CD8-positive, alpha-beta memory T cell (primary cell): Measurements from ENCODE around the gene ZNF556. TPM values are rescaled to one million over a fixed set of nuclear protein-coding genes. Genes with fewer than 3 reads are reported as not detected.

ENCODE experiments used
- CTCF ChIA-PET: fragments of 350-600 bp; sonication (Branson Sonifier 250); formaldehyde crosslinking; loops from one replicate; lab custom pipeline; 2021; ENCODE audit warnings: antibody characterized with exemption; lab: Charles Lee
- POLR2A ChIA-PET: fragments of 350-600 bp; sonication (Branson Sonifier 250); formaldehyde crosslinking; loops from one replicate; lab custom pipeline; 2021; ENCODE audit warnings: antibody characterized with exemption; lab: Charles Lee
- DNase-seq, 5 donors: peaks; one replicate each; pipeline versions ENCODE4 v3.0.0 to v3.0.0-alpha.2; 2020 to 2022; ENCODE audit warnings: mixed read lengths in 1 of 5
- H3K27ac ChIP-seq: one replicate; pipeline ENCODE4 v1.7.0; 2013; ENCODE audit warnings: low read depth, mild to moderate bottlenecking, low read length, moderate library complexity
- H3K27me3 ChIP-seq: 2 replicates; pipeline ENCODE4 v1.7.0; 2013; ENCODE audit warnings: low read length, mild to moderate bottlenecking; ENCODE audit not compliant: insufficient read depth, poor library complexity, severe bottlenecking
- H3K36me3 ChIP-seq: 2 replicates; pipeline ENCODE4 v1.7.0; 2013; ENCODE audit warnings: mild to moderate bottlenecking, low read length, moderate library complexity; ENCODE audit not compliant: insufficient read depth
- H3K4me1 ChIP-seq: 2 replicates; pipeline ENCODE4 v1.7.0; 2013; ENCODE audit warnings: mild to moderate bottlenecking, low read length, moderate library complexity; ENCODE audit not compliant: insufficient read depth
- H3K4me3 ChIP-seq: 2 replicates; pipeline ENCODE4 v1.7.0; 2013; ENCODE audit warnings: mild to moderate bottlenecking, low read length
- H3K9me3 ChIP-seq: 2 replicates; pipeline ENCODE4 v1.7.0; 2013; ENCODE audit warnings: mild to moderate bottlenecking, low read length
- H3K27ac Mint-ChIP-seq, 8 donors: one replicate each; pipeline ENCODE4 v1.8.0; 2020 to 2021; ENCODE audit warnings: mixed read lengths in 8 of 8, mild to moderate bottlenecking in 6 of 8, inconsistent platforms in 3 of 8, moderate library complexity in 3 of 8
- H3K27me3 Mint-ChIP-seq, 2 donors: one replicate each; pipeline ENCODE4 v1.8.0; 2020 to 2021; ENCODE audit warnings: mixed read lengths in 2 of 2, mild to moderate bottlenecking in 1 of 2, moderate library complexity in 1 of 2
- H3K36me3 Mint-ChIP-seq, 3 donors: one replicate each; pipeline ENCODE4 v1.8.0; 2020 to 2021; ENCODE audit warnings: mixed read lengths in 3 of 3, inconsistent platforms in 1 of 3, mild to moderate bottlenecking in 1 of 3
- H3K4me1 Mint-ChIP-seq, 3 donors: one replicate each; pipeline ENCODE4 v1.8.0; 2020 to 2021; ENCODE audit warnings: mixed read lengths in 3 of 3, inconsistent platforms in 1 of 3, mild to moderate bottlenecking in 1 of 3
- H3K4me3 Mint-ChIP-seq, 7 donors: one replicate each; pipeline ENCODE4 v1.8.0; 2020 to 2021; ENCODE audit warnings: mixed read lengths in 7 of 7, mild to moderate bottlenecking in 6 of 7, moderate library complexity in 4 of 7, inconsistent platforms in 2 of 7
- H3K9me3 Mint-ChIP-seq, 5 donors: one replicate each; pipeline ENCODE4 v1.8.0; 2020 to 2022; ENCODE audit warnings: mixed read lengths in 5 of 5, mild to moderate bottlenecking in 3 of 5, moderate library complexity in 2 of 5, inconsistent platforms in 1 of 5
- polyA plus RNA-seq: library from polyadenylated mRNA; unstranded; fragments of 300-500 nt; fragmentation: Illumina TruSeq; gene quantifications from one replicate; pipeline ENCODE4 v1.2.3, GENCODE V29; 2021
- total RNA-seq, 2 experiments: library from RNA; stranded (reverse); gene quantifications; one replicate each; pipeline ENCODE4 v1.2.3, GENCODE V29; 2021

The ZNF556 gene
- total and polyA plus RNA-seq, 3 experiments from 2014 or later, result not detected

DNA sequence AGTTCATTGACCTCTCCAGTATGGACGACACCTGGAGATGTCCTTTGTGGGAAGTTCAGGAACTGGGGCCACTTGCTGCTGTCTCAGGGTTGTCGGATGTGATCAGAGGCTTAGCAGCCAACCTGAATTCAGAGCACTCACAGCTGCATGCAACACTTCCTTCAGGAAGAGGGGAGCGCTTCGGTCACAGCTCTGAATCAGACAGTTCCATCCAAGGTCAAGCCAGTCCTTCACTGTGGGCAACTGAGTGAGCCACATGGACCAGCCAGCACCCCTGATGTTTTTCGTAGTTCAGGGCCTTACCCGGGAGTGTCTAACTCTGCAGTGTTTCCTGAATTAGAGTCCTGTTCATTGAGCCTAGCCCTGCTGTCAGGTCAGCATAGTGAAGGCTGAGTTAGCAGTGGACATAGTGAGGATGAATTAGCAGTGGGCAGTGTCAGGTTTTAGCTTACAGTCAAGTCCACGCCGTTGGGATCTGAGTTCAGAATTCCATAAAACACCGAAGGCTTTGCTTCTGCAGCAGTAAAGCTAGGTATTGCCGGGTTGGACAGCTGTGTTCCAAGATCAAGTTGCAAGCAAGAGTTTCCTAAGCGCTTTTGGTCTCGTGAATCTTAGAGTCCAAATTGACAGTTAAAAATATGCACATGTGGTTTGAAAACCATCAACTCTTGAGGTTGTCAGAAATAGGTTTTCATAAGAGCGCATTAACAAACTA is 20.8 kb upstream of the ZNF556 start:
- Histone ChIP-seq H3K4me1 (peaks cover 18% of the 10 kb centered on the region), H3K4me3 (no peak overlapping the region), H3K27ac (no peak overlapping the region), H3K9me3 (no peaks in the 10 kb centered on the region), H3K36me3 (peaks cover 7% of the 10 kb centered on the region), H3K27me3 (no peaks in the 10 kb centered on the region)
- H3K9me3 Mint-ChIP-seq, result peaks cover 1 to 18% (median 13%) of the 10 kb centered on the region in 5 donors
- H3K4me1 Mint-ChIP-seq, result peaks cover 25 to 47% (median 36%) of the 10 kb centered on the region in 3 donors
- ChIA-PET POLR2A (no interaction called here), CTCF (no interaction called here)
- peaks cover 11 to 30% (median 17%) of the 10 kb centered on the region in 3 donors for H3K36me3 Mint-ChIP-seq
- no peak for DNase-seq
- no peaks in the 10 kb centered on the region for H3K27me3 Mint-ChIP-seq
- peak overlapping the region in 2 of 8 donors; percentile 18 to 37 for H3K27ac Mint-ChIP-seq
- H3K4me3 Mint-ChIP-seq, result peak overlapping the region in 1 of 7 donors; percentile 9

DNA sequence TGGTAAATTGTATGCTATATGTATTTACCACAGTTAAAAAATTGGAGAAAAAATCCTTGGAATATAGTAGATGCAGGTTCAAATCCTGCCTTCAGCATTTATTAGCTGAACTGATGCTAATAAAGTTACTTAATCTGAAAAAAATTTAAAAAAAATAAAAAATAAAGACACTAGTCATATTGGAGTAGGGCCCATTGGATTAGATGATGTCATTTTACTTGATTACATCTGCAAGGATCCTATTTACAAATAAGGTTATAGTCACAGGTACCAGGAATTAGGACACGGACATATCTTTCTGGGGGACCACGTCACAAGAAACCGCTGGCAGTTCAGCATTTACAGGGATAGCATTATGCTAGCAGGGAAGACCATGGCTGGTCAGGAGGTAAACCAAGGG is 19.6 kb upstream of the ZNF556 start:
- ChIA-PET POLR2A (no interaction called here), CTCF (no interaction called here)
- Histone ChIP-seq H3K4me3 (no peak overlapping the region), H3K9me3 (peaks cover 5% of the 10 kb centered on the region), H3K27ac (no peak overlapping the region), H3K4me1 (peaks cover 12% of the 10 kb centered on the region), H3K36me3 (peaks cover 19% of the 10 kb centered on the region), H3K27me3 (no peaks in the 10 kb centered on the region)
- Mint-ChIP-seq H3K27me3 (no peaks in the 10 kb centered on the region), H3K4me3 (no peak overlapping the region), H3K9me3 (peaks cover 6 to 30% (median 25%) of the 10 kb centered on the region in 5 donors), H3K36me3 (peaks cover 22 to 39% (median 28%) of the 10 kb centered on the region in 3 donors), H3K27ac (no peak overlapping the region), H3K4me1 (peaks cover 20 to 40% (median 31%) of the 10 kb centered on the region in 3 donors)
- no peak for DNase-seq

DNA sequence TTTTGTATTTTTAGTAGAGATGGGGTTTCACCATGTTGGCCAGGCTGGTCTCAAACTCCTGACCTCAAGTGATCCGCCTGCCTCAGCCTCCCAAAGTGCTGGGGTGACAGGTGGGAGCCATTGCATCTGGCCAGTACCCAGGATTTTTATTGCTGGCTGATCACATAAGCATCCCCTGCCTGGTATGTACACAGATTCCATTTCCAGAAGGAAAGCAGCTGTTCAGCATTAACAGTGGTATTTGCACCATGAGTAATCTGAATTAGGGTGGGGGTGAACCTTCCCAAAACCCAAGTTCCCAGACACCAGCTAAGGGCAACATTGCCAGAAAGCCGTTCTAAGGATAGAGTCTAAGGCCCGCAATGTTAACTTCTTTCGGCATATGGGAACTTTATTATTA is 18.5 kb upstream of the ZNF556 start:
- H3K27ac Mint-ChIP-seq, result no peak overlapping the region
- Histone ChIP-seq H3K27me3 (no peaks in the 10 kb centered on the region), H3K27ac (no peak overlapping the region), H3K9me3 (peaks cover 17% of the 10 kb centered on the region), H3K4me3 (no peak overlapping the region), H3K4me1 (peaks cover 9% of the 10 kb centered on the region), H3K36me3 (peaks cover 30% of the 10 kb centered on the region)
- ChIA-PET CTCF (no interaction called here), POLR2A (no interaction called here)
- H3K36me3 Mint-ChIP-seq, result peaks cover 31 to 48% (median 39%) of the 10 kb centered on the region in 3 donors
- H3K9me3 Mint-ChIP-seq, result peaks cover 13 to 41% (median 36%) of the 10 kb centered on the region in 5 donors
- DNase-seq, result no peak
- no peaks in the 10 kb centered on the region for H3K27me3 Mint-ChIP-seq
- H3K4me1 Mint-ChIP-seq, result peaks cover 15 to 32% (median 22%) of the 10 kb centered on the region in 3 donors
- H3K4me3 Mint-ChIP-seq, result no peak overlapping the region

GRCh38 chr19:2850256-2850925 is 16.7 kb upstream of the ZNF556 start:
- Histone ChIP-seq H3K27me3 (no peaks in the 10 kb centered on the region), H3K4me1 (peaks cover 10% of the 10 kb centered on the region), H3K27ac (no peak overlapping the region), H3K9me3 (peaks cover 29% of the 10 kb centered on the region), H3K36me3 (peaks cover 31% of the 10 kb centered on the region), H3K4me3 (no peak overlapping the region)
- Mint-ChIP-seq H3K36me3 (peaks cover 32 to 57% (median 53%) of the 10 kb centered on the region in 3 donors), H3K27me3 (no peaks in the 10 kb centered on the region), H3K4me3 (peak overlapping the region in 3 of 7 donors; percentile 24 to 62 (median 52)), H3K4me1 (peaks cover 13 to 25% (median 21%) of the 10 kb centered on the region in 3 donors), H3K9me3 (peaks cover 21 to 55% (median 48%) of the 10 kb centered on the region in 5 donors), H3K27ac (peak overlapping the region in 5 of 8 donors; percentile 12 to 66 (median 49))
- no peak for DNase-seq
- ChIA-PET POLR2A (no interaction called here), CTCF (interaction anchor here (0.9 kb wide), 1 partner anchor 12 kb away, joined by 4 read pairs; no protein-coding TSS in a partner anchor)

- Mint-ChIP-seq H3K36me3 (peaks cover 34 to 53% (median 52%) of the 10 kb centered on the region in 3 donors), H3K27me3 (no peaks in the 10 kb centered on the region), H3K4me3 (no peak overlapping the region), H3K27ac (no peak overlapping the region), H3K9me3 (peaks cover 21 to 60% (median 48%) of the 10 kb centered on the region in 5 donors), H3K4me1 (peaks cover 24 to 32% (median 28%) of the 10 kb centered on the region in 3 donors)
- peaks cover 29% of the 10 kb centered on the region for H3K9me3 ChIP-seq
- H3K27ac ChIP-seq, result no peak overlapping the region
- no peak overlapping the region for H3K4me3 ChIP-seq
- H3K4me1 ChIP-seq, result peaks cover 32% of the 10 kb centered on the region
- H3K27me3 ChIP-seq, result no peaks in the 10 kb centered on the region
- ChIA-PET POLR2A (no interaction called here), CTCF (no interaction called here)
- no peak for DNase-seq
- peaks cover 31% of the 10 kb centered on the region for H3K36me3 ChIP-seq
Measured at GRCh38 chr19:2852598-2852997, 14.5 kb upstream of the ZNF556 start.

GRCh38 chr19:2853015-2853606 is 14.0 kb upstream of the ZNF556 start:
- peaks cover 29% of the 10 kb centered on the region for H3K9me3 ChIP-seq

DNA sequence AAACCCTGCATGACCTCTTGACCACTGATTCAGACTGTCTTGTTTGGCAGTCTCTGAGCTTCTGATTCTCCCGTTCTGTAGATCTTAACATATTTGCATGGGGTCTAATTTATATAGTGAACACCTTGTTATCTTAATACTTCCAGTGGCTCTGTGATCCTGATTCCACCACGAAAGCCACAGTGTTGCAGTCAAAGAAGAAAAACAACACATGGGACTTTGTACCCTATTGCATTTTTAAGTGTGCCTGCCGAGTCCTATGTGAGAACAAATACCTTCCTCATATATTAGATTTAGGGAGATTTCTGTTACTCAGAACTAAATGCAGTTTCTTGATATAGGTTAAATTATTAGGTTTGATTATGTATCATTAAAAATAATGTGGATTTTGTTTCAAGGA is 12.3 kb upstream of the ZNF556 start:
- Mint-ChIP-seq H3K4me3 (no peak overlapping the region), H3K9me3 (peaks cover 21 to 64% (median 49%) of the 10 kb centered on the region in 5 donors), H3K27me3 (no peaks in the 10 kb centered on the region), H3K36me3 (peaks cover 34 to 51% (median 50%) of the 10 kb centered on the region in 3 donors), H3K4me1 (peaks cover 23 to 33% (median 30%) of the 10 kb centered on the region in 3 donors), H3K27ac (no peak overlapping the region)
- Histone ChIP-seq H3K36me3 (peaks cover 31% of the 10 kb centered on the region), H3K4me1 (peaks cover 38% of the 10 kb centered on the region), H3K27ac (no peak overlapping the region), H3K4me3 (no peak overlapping the region), H3K9me3 (peaks cover 29% of the 10 kb centered on the region), H3K27me3 (no peaks in the 10 kb centered on the region)
- ChIA-PET CTCF (interaction anchor here (1.3 kb wide), 1 partner anchor 14 kb away, joined by 4 read pairs; the partner anchor contains the start of gene ZNF555), POLR2A (no interaction called here)
- no peak for DNase-seq

More at GRCh38 chr19:2853015-2853606, 14.0 kb upstream of the ZNF556 start:
- Histone ChIP-seq H3K36me3 (peaks cover 31% of the 10 kb centered on the region), H3K4me3 (no peak overlapping the region), H3K4me1 (peaks cover 37% of the 10 kb centered on the region), H3K27me3 (no peaks in the 10 kb centered on the region), H3K27ac (no peak overlapping the region)
- H3K4me1 Mint-ChIP-seq, result peaks cover 24 to 32% (median 29%) of the 10 kb centered on the region in 3 donors
- no peak overlapping the region for H3K4me3 Mint-ChIP-seq
- POLR2A ChIA-PET, result interaction anchor here (0.6 kb wide), 1 partner anchor 10 kb away, joined by 7 read pairs; no protein-coding TSS in a partner anchor
- DNase-seq, result no peak
- H3K9me3 Mint-ChIP-seq, result peaks cover 21 to 60% (median 48%) of the 10 kb centered on the region in 5 donors
- no peak overlapping the region for H3K27ac Mint-ChIP-seq
- no peaks in the 10 kb centered on the region for H3K27me3 Mint-ChIP-seq
- H3K36me3 Mint-ChIP-seq, result peaks cover 34 to 53% (median 51%) of the 10 kb centered on the region in 3 donors
- CTCF ChIA-PET, result no interaction called here
